Stomach (tissue), 4 donors: ENCODE data around the gene LRRC55.

Experiments used
- CTCF ChIP-seq, 7 experiments: fragments of 450-650 bp in 4 of 7; fragments of 200-600 bp in 3 of 7; sonication (generic) in 3 of 7; IDR thresholded peaks; one replicate each; pipeline ENCODE4 v1.5.1; 2016 to 2019; ENCODE audit warnings: antibody characterized with exemption in 7 of 7, control low read depth in 2 of 7, mild to moderate bottlenecking in 1 of 7
- EP300 ChIP-seq: sonication (generic); formaldehyde crosslinking; IDR thresholded peaks from one replicate; pipeline ENCODE4 v1.6.1; 2017; ENCODE audit warnings: antibody characterized with exemption
- POLR2A ChIP-seq, 4 donors: fragments of 450-650 bp; IDR thresholded peaks; one replicate each; pipeline ENCODE4 v1.6.1; 2016; ENCODE audit warnings: antibody characterized with exemption in 4 of 4, control low read depth in 2 of 4, mild to moderate bottlenecking in 1 of 4, moderate library complexity in 1 of 4
- POLR2AphosphoS5 ChIP-seq, 3 donors: sonication (generic); formaldehyde crosslinking; IDR thresholded peaks; one replicate each; pipeline ENCODE4 v1.6.1; 2016; ENCODE audit warnings: antibody characterized with exemption in 3 of 3

- TF ChIP-seq CTCF (IDR thresholded peaks at IDR 0.05) (no peak), POLR2AphosphoS5 (IDR thresholded peaks at IDR 0.05) (no peak), EP300 (no peak), POLR2A (IDR thresholded peaks at IDR 0.05) (no peak)
Measured at GRCh38 chr11:57191311-57192219, 9.8 kb downstream of the LRRC55 start.
